ENCODE results near the gene ASB2. TPM values are rescaled to one million over a fixed set of nuclear protein-coding genes. Genes with fewer than 3 reads are reported as not detected.

ASB2 gene
- total RNA-seq, 4 donors from 2014 or later: 0.79 to 2.5 (median 0.95) TPM

DNA sequence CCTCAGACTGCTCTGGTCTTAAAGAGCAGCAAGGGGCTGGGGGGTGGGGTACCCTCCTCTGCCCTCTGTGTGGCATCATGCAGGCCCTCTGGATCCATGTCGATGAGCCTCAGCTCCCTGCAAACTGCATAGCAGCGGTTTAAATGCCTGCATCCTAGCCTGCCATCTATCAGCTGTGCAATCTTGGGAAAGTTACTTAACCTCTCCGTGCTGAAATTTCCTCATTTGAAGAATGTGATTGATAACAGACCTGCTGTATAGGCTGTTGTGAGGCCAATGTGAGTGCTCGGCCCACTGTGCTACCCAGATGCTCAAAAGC is 45.4 kb downstream of the ASB2 start:
- Histone ChIP-seq H3K36me3 (no peaks in the 10 kb centered on the region), H3K4me3 (no peak overlapping the region), H3K9me3 (no peaks in the 10 kb centered on the region), H3K27me3 (peaks cover 17% of the 10 kb centered on the region), H3K4me1 (no peaks in the 10 kb centered on the region), H3K27ac (no peak overlapping the region)
- WGBS: 88% methylated on average over 4 of the region's 4 CpGs
- DNase-seq (ENCODE audit: low spot score in 2 of 2): no peak
- TF ChIP-seq, protein P1, sequence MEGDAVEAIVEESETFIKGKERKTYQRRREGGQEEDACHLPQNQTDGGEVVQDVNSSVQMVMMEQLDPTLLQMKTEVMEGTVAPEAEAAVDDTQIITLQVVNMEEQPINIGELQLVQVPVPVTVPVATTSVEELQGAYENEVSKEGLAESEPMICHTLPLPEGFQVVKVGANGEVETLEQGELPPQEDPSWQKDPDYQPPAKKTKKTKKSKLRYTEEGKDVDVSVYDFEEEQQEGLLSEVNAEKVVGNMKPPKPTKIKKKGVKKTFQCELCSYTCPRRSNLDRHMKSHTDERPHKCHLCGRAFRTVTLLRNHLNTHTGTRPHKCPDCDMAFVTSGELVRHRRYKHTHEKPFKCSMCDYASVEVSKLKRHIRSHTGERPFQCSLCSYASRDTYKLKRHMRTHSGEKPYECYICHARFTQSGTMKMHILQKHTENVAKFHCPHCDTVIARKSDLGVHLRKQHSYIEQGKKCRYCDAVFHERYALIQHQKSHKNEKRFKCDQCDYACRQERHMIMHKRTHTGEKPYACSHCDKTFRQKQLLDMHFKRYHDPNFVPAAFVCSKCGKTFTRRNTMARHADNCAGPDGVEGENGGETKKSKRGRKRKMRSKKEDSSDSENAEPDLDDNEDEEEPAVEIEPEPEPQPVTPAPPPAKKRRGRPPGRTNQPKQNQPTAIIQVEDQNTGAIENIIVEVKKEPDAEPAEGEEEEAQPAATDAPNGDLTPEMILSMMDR (IDR thresholded peaks at IDR 0.05): no peak
- no peak for TF ChIP-seq POLR2AphosphoS5 (IDR thresholded peaks at IDR 0.05)
- TF ChIP-seq EP300 (IDR thresholded peaks at IDR 0.05): no peak
- TF ChIP-seq POLR2A (IDR thresholded peaks at IDR 0.05): no peak

DNA sequence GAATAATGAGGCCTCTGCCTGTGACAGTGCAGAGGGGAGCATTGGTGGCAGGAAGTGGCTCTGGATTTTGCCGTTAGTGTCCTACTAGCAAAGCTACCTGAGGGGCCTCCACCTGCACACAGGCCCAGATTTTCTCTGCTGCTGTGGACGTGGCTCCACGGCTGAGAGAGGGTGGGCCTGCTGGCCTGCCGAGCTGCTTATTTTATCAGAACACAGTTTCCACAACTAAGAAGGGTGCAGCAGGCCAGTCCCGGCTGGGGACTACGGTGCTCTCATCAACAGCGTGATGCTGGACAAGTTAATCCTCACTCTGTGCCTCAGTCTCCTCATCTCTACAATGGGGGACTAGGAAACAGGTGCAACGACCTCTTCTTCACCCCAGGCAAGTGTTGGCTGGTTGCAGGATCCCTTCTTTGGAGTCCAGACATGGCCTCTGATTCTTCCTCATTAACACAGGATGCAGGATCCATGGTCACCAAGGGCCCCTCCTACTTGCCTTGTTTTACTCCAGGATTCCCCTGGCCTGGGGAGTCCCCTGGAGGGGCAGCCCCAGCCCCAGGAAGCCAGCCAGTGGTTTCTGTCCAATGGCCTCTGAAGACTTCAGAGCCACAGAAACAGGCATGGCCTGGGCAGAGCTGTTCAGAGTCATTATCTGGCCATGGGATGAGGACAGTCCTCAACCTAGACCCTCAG is 45.9 kb downstream of the ASB2 start:
- Histone ChIP-seq H3K9me3 (no peaks in the 10 kb centered on the region), H3K4me1 (no peaks in the 10 kb centered on the region), H3K4me3 (no peak overlapping the region), H3K27me3 (peaks cover 15% of the 10 kb centered on the region), H3K27ac (no peak overlapping the region), H3K36me3 (no peaks in the 10 kb centered on the region)
- TF ChIP-seq EP300 (IDR thresholded peaks at IDR 0.05) (no peak), POLR2A (IDR thresholded peaks at IDR 0.05) (no peak), POLR2AphosphoS5 (IDR thresholded peaks at IDR 0.05) (no peak)
- TF ChIP-seq, protein P1 (IDR thresholded peaks at IDR 0.05): no peak
- WGBS: 100% methylated on average over 2 of the region's 8 CpGs
- no peak for DNase-seq (ENCODE audit: low spot score in 2 of 2)

DNA sequence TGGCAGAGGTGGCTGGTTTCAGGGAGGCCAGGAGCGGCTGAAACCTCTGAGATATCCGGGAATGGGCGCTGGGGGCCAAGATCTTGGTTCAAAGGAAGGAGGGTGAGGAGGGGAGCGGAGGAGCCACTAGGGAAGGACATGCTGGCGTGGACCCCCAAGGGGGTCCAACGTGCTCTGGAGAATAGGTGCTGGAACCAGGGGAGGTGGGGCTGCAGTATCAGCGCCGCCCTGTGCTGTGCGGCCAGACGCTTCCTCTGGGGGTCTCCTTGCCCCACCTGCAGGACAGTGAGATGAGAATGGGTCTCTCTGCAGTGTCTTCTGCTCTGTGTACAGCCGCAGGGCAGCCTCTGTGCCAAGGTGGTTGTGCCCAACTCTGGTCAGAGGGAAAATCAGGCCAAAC is 46.7 kb downstream of the ASB2 start:
- Histone ChIP-seq H3K27ac (no peak overlapping the region), H3K36me3 (no peaks in the 10 kb centered on the region), H3K4me1 (no peaks in the 10 kb centered on the region), H3K9me3 (no peaks in the 10 kb centered on the region), H3K27me3 (peaks cover 7% of the 10 kb centered on the region), H3K4me3 (no peak overlapping the region)
- 78% methylated on average over 11 of the region's 11 CpGs for WGBS
- TF ChIP-seq EP300 (IDR thresholded peaks at IDR 0.05) (no peak), POLR2A (IDR thresholded peaks at IDR 0.05) (no peak), POLR2AphosphoS5 (IDR thresholded peaks at IDR 0.05) (no peak)
- TF ChIP-seq, protein P1 (IDR thresholded peaks at IDR 0.05): no peak
- no peak for DNase-seq (ENCODE audit: low spot score in 2 of 2)

DNA sequence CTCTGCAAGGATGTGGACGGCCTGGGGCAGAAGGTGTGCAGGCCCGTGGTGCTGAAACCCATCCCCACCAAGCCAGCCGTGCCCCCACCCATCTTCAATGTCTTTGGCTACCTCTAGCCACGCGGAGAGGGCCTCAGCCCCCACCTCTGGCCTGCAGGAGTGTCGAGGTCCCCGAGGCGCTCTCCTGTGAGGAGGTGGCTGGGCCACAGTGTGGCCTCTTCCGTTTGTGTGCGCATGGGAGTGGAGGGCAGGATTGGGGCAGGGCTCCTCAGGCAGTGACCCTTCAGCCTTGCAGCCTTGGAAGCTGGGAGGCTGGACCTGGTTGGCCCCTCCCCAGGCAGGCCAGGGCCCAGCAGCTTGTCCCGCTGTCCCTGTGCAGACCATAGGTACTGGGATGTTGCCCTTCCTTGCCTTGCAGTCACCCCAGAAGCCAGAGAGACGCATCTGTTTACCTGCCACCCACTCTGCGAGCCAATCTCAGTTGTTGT is 47.3 kb downstream of the ASB2 start:
- no peaks in the 10 kb centered on the region for H3K9me3 ChIP-seq
- H3K27me3 ChIP-seq: peaks cover 6% of the 10 kb centered on the region
- WGBS: 68% methylated on average over 7 of the region's 13 CpGs
- H3K27ac ChIP-seq: no peak overlapping the region
- no peak for DNase-seq (ENCODE audit: low spot score in 2 of 2)
- H3K4me3 ChIP-seq: no peak overlapping the region
- TF ChIP-seq POLR2AphosphoS5 (IDR thresholded peaks at IDR 0.05) (no peak), POLR2A (IDR thresholded peaks at IDR 0.05) (no peak)
- TF ChIP-seq, protein P1 (IDR thresholded peaks at IDR 0.05): no peak
- H3K4me1 ChIP-seq: no peaks in the 10 kb centered on the region
- no peaks in the 10 kb centered on the region for H3K36me3 ChIP-seq

DNA sequence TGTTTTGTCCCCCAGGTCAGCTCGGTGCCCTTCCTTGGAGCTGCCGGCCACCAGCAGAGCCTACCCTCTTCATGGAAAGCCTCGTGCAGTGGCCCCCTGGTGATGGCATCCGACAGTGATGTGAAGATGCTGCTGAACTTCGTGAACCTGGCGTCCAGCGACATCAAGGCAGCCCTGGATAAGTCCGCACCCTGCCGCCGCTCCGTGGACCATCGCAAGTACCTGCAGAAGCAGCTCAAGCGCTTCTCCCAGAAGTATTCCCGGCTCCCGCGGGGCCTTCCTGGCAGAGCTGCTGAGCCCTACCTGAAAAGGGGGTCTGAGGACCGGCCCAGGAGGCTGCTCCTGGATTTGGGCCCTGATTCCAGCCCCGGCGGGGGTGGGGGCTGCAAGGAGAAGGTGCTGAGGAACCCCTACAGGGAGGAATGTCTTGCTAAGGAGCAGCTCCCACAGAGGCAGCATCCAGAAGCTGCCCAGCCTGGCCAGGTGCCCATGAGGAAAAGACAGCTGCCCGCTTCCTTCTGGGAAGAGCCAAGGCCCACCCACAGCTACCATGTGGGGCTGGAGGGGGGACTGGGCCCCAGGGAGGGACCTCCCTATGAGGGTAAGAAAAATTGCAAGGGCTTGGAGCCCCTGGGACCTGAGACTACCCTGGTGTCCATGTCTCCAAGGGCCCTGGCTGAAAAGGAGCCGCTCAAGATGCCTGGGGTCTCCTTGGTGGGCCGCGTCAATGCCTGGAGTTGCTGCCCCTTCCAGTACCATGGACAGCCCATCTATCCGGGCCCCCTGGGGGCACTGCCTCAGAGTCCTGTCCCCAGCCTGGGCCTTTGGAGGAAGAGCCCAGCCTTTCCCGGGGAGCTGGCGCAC is 48.0 kb downstream of the ASB2 start:
- Histone ChIP-seq H3K36me3 (no peaks in the 10 kb centered on the region), H3K27me3 (peaks cover 6% of the 10 kb centered on the region)
- no peak for DNase-seq (ENCODE audit: low spot score in 2 of 2)

More for the DNA sequence above, 48.0 kb downstream of the ASB2 start:
- WGBS: 89% methylated on average over 10 of the region's 26 CpGs
- TF ChIP-seq EP300 (IDR thresholded peaks at IDR 0.05): no peak
- no peak for TF ChIP-seq POLR2AphosphoS5 (IDR thresholded peaks at IDR 0.05)
- no peak for TF ChIP-seq POLR2A (IDR thresholded peaks at IDR 0.05)
- TF ChIP-seq, protein P1 (IDR thresholded peaks at IDR 0.05): no peak
- Histone ChIP-seq H3K9me3 (no peaks in the 10 kb centered on the region), H3K27ac (no peak overlapping the region), H3K4me3 (no peak overlapping the region), H3K4me1 (no peaks in the 10 kb centered on the region)

Measured in suprapubic skin (tissue), 4 donors.